ENCODE results near the gene XAB2.
A peak's percentile ranks its signal among the peaks of the same experiment; 100 is the strongest.

The XAB2 gene

DNA sequence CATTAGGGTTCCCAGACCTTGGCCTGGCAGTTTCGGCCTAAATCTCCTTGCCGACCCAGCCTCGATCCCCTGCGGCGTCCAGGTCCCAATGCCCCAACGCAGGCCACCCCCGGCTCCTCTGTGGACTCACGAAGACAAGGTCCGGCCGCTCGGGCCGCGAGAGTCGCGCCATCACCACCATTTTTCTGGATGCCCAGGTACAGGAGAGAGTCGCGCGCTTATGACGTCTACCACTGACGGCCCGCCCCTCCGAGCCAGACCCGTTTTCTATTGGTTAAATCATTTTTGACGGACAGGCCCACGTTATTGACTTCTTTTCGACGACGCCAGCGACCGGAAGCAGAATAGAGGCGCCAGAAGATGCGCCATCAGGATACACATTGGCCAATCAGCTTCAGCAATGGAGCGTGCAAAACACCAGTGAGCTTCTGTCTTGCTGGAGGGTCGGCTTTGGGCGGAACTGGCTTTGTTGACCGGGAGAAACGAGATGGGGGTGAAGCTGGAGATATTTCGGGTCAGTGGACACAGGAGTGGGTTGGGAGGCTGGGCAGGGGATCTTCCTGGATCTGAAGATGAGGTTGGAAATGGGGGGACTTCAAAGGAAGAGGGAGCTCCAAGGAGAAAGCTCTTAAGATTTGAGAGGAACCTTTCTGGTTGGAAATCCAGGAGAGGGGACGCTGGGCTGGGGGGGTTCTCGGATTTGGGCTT is at the start of gene XAB2, which contains the start of gene PET100:
XAB2 (minus strand) TSS at position 199 of the 708 bp plus-strand sequence; CDS start at position 181, 18 bp downstream.
PET100 (plus strand) TSS at position 447 of the 708 bp plus-strand sequence; CDS start at position 488, 41 bp downstream.
- TF ChIP-seq, protein P1, sequence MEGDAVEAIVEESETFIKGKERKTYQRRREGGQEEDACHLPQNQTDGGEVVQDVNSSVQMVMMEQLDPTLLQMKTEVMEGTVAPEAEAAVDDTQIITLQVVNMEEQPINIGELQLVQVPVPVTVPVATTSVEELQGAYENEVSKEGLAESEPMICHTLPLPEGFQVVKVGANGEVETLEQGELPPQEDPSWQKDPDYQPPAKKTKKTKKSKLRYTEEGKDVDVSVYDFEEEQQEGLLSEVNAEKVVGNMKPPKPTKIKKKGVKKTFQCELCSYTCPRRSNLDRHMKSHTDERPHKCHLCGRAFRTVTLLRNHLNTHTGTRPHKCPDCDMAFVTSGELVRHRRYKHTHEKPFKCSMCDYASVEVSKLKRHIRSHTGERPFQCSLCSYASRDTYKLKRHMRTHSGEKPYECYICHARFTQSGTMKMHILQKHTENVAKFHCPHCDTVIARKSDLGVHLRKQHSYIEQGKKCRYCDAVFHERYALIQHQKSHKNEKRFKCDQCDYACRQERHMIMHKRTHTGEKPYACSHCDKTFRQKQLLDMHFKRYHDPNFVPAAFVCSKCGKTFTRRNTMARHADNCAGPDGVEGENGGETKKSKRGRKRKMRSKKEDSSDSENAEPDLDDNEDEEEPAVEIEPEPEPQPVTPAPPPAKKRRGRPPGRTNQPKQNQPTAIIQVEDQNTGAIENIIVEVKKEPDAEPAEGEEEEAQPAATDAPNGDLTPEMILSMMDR (conservative IDR thresholded peaks at IDR 0.05; ENCODE audit: low read depth, low read length) = no peak
- peak; percentile 100 for DNase-seq (ENCODE audit: low read depth)
- peak within 1 kb of the TSS; percentile 97 for H3K4me3 ChIP-seq (ENCODE audit: low read depth, low read length)

DNA sequence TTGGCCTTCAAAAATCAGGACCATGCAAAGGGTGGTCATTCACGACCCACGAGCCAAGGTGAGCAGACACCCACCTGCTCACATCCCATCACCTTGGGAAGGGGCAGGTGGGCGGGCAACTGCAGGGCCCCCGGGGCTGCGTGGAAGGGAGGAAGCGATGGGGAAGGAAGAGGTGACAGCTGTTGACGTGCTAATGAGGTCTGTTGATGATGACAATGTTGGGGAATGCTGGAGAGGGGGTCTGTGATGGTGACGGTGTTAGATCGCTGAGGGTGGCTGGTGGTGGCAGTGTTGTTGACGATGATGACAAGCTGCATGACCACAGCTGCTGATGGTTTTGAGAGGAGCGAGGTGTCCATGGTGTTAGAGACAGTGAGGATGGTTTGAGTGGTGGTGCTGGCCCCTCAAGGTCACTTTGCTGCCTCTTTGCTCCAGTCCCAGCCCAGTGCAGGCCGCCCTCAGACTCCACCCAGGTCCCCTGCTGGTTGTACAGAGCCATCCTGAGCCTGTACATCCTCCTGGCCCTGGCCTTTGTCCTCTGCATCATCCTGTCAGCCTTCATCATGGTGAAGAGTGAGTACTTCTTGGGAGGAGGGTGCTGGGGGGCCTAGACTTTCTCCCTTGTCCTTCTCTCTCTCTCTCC is 48.4 kb upstream of the XAB2 start:
- no peak for DNase-seq (ENCODE audit: low read depth)
- TF ChIP-seq, protein P1 (conservative IDR thresholded peaks at IDR 0.05; ENCODE audit: low read depth, low read length) = no peak
- no peak overlapping the region for H3K4me3 ChIP-seq (ENCODE audit: low read depth, low read length)

DNA sequence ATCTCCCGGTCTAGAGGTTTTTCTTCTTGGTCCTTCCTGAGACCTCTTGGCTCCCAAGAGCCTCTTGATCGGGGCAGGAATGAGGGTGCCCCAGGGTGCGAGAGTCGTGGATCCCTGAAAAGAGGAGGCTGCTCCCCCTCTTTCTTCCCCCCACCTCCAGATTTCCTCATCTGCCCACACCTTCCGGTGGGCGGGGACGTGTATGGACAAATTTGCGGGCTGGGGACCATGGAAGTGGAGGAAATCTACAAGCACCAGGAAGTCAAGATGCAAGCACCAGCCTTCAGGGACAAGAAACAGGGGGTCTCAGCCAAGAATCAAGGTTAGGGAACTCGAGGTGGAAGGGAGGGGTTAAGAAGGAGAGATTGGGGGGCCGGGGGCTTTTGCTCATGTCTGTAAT is 47.5 kb upstream of the XAB2 start, which contains the start of gene MCEMP1:
MCEMP1 (plus strand) TSS at position 237 of the 400 bp plus-strand sequence; CDS start at position 268, 31 bp downstream.
- TF ChIP-seq, protein P1 (conservative IDR thresholded peaks at IDR 0.05; ENCODE audit: low read depth, low read length) = no peak
- H3K4me3 ChIP-seq (ENCODE audit: low read depth, low read length) = no peak within 1 kb of the TSS
- no peak for DNase-seq (ENCODE audit: low read depth)

DNA sequence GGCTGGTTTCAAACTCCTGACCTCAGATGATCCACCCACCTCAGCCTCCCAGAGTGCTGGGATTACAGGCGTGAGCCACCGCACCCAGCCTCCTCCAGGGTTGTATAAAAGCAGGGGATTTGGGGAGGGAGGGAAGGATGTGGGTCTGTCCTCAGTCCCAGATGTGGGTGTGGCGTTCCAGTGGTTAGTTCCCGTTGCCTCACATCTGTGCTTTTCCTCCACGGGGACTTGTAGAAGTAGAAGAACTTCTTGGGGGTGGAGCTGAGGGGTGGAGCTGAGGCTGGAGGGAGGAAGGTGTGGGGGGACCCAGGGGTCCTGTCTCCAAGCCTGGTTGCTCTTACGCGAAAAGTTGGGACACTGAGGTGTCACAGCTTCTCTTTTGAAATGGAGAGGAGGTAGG is 47.0 kb upstream of the XAB2 start:
- H3K4me3 ChIP-seq (ENCODE audit: low read depth, low read length) = no peak overlapping the region
- DNase-seq (ENCODE audit: low read depth) = no peak

DNA sequence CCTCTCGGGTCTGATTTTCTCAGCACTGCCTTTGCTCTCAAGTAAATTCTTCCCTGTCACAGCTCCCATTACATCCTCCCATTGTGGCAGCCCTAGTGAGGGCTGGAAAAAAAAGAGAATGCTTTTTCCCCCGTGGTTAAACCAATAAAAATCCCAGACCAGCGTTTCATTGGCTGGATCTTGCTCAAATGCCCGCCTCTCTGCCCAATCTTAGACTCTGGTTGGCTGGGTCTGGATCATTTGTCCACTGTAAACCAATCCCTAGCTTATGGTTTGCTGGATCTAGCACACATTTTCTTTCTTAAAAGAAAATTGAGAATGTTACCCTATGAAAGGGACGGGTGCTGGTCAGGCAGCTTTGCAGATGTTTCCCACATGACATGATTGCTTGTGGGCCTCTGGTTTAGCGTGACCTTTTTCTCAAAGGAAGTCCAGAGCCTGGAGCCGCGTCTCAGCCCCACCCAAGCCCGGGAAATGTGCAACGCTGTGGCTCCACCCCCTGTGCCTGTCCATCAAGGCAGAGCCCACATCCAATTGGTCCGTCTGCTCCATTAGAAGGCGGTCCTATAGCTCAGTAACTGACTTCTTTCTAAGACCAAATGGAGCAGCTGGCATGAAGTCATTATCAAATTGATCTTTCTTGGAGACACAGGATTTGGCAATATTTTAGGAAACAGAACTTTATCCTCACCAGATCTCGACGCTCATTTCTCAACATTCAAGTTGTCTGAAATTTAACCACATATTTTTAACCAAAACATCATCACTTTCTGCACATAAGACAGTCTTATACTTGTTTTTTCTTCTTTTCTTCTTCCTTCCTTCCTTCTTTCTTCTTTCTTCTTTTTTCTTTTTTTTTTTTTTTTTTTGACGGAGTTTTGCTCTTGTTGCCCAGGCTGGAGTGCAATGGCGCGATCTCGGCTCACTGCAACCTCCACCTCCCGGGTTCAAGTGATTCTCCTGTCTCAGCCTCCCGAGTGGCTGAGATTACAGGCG is 45.0 kb upstream of the XAB2 start:
- DNase-seq (ENCODE audit: low read depth) = peak; percentile 69
- H3K4me3 ChIP-seq (ENCODE audit: low read depth, low read length) = no peak overlapping the region
- TF ChIP-seq, protein P1 (conservative IDR thresholded peaks at IDR 0.05; ENCODE audit: low read depth, low read length) = no peak

More for the DNA sequence above, 47.0 kb upstream of the XAB2 start:
- TF ChIP-seq, protein P1 (conservative IDR thresholded peaks at IDR 0.05; ENCODE audit: low read depth, low read length) = no peak

DNA sequence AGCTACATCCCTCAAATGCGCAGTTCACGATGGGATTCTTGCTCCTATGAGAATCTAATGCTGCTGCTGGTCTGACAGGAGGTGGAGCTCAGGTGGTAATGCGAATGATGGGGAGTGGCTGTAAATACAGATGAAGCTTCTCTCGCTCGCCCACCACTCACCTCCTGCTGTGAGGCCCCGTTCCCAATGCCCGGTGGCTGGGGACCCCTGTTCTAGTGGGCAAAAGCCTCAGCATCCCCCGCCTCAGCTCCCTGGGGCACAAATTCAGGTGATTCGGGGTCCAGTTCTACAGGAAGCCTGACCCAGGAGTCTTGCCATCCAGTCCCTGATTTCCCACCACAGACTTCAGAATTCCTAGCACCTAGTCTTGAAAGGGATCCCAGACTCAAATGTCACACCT is 43.2 kb upstream of the XAB2 start:
- H3K4me3 ChIP-seq (ENCODE audit: low read depth, low read length) = no peak overlapping the region
- DNase-seq (ENCODE audit: low read depth) = no peak
- TF ChIP-seq, protein P1 (conservative IDR thresholded peaks at IDR 0.05; ENCODE audit: low read depth, low read length) = no peak

All from choroid plexus epithelial cell (primary cell).